ENCODE data around the gene ANXA2R. TPM values are rescaled to one million over a fixed set of nuclear protein-coding genes. Genes with fewer than 3 reads are reported as not detected.

Gene ANXA2R
- total RNA-seq, result 1.1 and 1.7 TPM in 2 replicates

GRCh38 chr5:43040287-43041098 is at the start of gene ANXA2R:
Gene ANXA2R, minus strand, starts transcription at chr5:43040319. Its CDS starts 273 bp downstream, at chr5:43040046.

Other genes starting within 250 kb of the ANXA2R start
- 4.8 and 37.2 TPM in 2 replicates for gene SELENOP, start 228.4 kb downstream of the ANXA2R start, total RNA-seq
- 34.7 and 38.0 TPM in 2 replicates for gene ZNF131, start 80.6 kb upstream of the ANXA2R start, total RNA-seq
- 0.58 and 3.1 TPM in 2 replicates for gene NIM1K, start 151.9 kb upstream of the ANXA2R start, total RNA-seq